Measurements from ENCODE around the gene PKD1L1. TPM values are rescaled to one million over a fixed set of nuclear protein-coding genes. Genes with fewer than 3 reads are reported as not detected.
"Not testable (repeated sequence)": the region's sequence is repeated elsewhere in the genome, so short reads cannot be mapped to it uniquely, and the experiment has no call there.

Gene PKD1L1
- total RNA-seq, 1 donor = under 0.01 TPM

GRCh38 chr7:47940088-47941013, 7.9 kb downstream of the PKD1L1 start:
- no peak for DNase-seq (ENCODE audit: low read depth in 2 of 3, low spot score in 2 of 3)

GRCh38 chr7:47939425-47940036, 8.7 kb downstream of the PKD1L1 start:
- no peak for DNase-seq (ENCODE audit: low read depth in 2 of 3, low spot score in 2 of 3)

GRCh38 chr7:47938574-47939165, 9.6 kb downstream of the PKD1L1 start:
- DNase-seq (ENCODE audit: low read depth in 2 of 3, low spot score in 2 of 3) = peak in 1 of 3 donors; percentile 29

GRCh38 chr7:47937711-47938573, 10.3 kb downstream of the PKD1L1 start:
- no peak for DNase-seq (ENCODE audit: low read depth in 2 of 3, low spot score in 2 of 3)

GRCh38 chr7:47937065-47937687, 11.1 kb downstream of the PKD1L1 start:
- no peak for DNase-seq (ENCODE audit: low read depth in 2 of 3, low spot score in 2 of 3)

- no peak for DNase-seq (ENCODE audit: low read depth in 2 of 3, low spot score in 2 of 3)
Measured at GRCh38 chr7:47936323-47936722, 11.9 kb downstream of the PKD1L1 start.

GRCh38 chr7:47935336-47935735, 12.9 kb downstream of the PKD1L1 start:
- DNase-seq (ENCODE audit: low read depth in 2 of 3, low spot score in 2 of 3) = no peak

GRCh38 chr7:47934831-47935230, 13.4 kb downstream of the PKD1L1 start:
- DNase-seq (ENCODE audit: low read depth in 2 of 3, low spot score in 2 of 3) = no peak

GRCh38 chr7:47933215-47933614, 15.1 kb downstream of the PKD1L1 start:
- DNase-seq (ENCODE audit: low read depth in 2 of 3, low spot score in 2 of 3) = no peak

GRCh38 chr7:47932466-47933037, 15.7 kb downstream of the PKD1L1 start:
- DNase-seq (ENCODE audit: low read depth in 2 of 3, low spot score in 2 of 3) = no peak

- no peak for DNase-seq (ENCODE audit: low read depth in 2 of 3, low spot score in 2 of 3)
Measured at GRCh38 chr7:47932016-47932415, 16.2 kb downstream of the PKD1L1 start.

GRCh38 chr7:47931005-47932004, 17.0 kb downstream of the PKD1L1 start:
- no peak for DNase-seq (ENCODE audit: low read depth in 2 of 3, low spot score in 2 of 3)

- DNase-seq (ENCODE audit: low read depth in 2 of 3, low spot score in 2 of 3) = no peak
Measured at GRCh38 chr7:47924266-47924665, 24.0 kb downstream of the PKD1L1 start.

- DNase-seq (ENCODE audit: low read depth in 2 of 3, low spot score in 2 of 3) = not testable (repeated sequence)
Measured at GRCh38 chr7:47923081-47923875, 25.0 kb downstream of the PKD1L1 start.

- not testable (repeated sequence) for DNase-seq (ENCODE audit: low read depth in 2 of 3, low spot score in 2 of 3)
Measured at GRCh38 chr7:47916514-47916913, 31.8 kb downstream of the PKD1L1 start.

GRCh38 chr7:47915616-47915976, 32.7 kb downstream of the PKD1L1 start:
- DNase-seq (ENCODE audit: low read depth in 2 of 3, low spot score in 2 of 3) = no peak

- no peak for DNase-seq (ENCODE audit: low read depth in 2 of 3, low spot score in 2 of 3)
Measured at GRCh38 chr7:47914717-47915615, 33.3 kb downstream of the PKD1L1 start.
